Fibroblast of skin of left quadriceps (primary cell): Measurements from ENCODE around the gene DHX40.
"Not testable (repeated sequence)": the region's sequence is repeated elsewhere in the genome, so short reads cannot be mapped to it uniquely, and the experiment has no call there.

Source experiments
- DNase-seq, 2 experiments: peaks; one replicate each; pipeline ENCODE4 v3.0.0-alpha.2; 2013; ENCODE audit warnings: low read depth in 2 of 2

The DHX40 gene

DNA sequence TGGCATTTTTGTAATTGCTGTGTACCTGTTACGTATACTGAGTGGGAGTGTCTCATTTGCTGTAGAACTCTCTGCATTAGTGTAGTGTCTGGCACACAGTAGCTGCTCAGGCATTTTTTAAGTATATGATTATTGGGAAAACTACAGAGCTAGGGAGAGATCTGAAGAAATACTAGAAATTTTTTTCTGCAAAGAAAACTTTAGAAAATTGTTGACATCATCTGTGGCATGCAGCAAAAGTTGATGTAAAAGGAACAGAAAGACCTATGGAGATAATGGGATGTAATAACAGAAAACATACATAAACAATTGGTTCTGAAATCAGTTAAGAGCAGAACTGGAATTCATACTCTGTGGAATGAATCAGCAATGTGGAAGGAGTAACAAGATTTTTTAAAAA is 65.9 kb downstream of the DHX40 start:
- no peak for DNase-seq

GRCh38 chr17:59632398-59632797 is 67.0 kb downstream of the DHX40 start:
- no peak for DNase-seq

GRCh38 chr17:59633658-59634359 is 68.4 kb downstream of the DHX40 start:
- no peak for DNase-seq

DNA sequence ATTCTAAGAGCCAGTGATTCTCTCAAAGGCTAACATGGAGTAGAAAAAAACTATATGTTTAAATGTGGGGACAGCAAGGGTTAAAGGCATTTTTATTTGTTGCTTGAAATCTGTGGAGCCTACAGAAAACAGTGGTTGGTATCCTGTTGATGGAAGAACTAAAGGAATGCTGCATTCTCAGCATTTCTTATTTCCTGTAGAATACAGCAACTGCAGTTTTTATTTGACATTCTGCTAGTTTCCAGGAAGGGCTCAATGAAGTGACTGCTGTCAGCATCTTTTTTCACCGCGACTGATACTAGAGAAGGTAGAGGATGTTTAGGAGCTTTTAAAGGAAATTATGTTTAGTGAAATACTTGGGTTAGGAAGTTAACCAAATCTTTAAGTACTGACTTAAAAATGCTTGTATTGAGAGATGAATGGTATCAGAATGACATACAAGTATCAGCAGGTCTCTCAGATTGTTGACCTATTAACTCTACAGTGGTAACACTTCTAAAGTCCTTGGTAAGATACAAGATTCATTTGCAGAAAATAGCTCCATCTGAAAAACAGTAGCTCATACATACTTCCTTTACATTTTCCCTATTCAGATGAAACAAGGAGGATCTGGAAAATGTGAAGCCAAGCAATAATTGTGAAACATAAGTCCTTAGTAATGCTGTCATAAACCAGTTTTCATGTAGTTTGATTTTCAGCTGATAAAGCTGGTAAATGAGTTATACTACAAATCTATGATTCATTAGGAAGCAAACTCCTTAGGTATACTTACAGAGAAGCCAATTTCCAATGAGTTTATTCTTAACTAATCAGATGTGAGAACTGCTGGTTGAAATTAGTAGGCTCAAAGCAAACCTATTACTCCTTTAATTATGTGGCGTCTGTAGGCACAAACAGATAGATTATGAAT is 69.5 kb downstream of the DHX40 start:
- no peak for DNase-seq

- DNase-seq, result no peak
Measured at GRCh38 chr17:59637611-59638310, 72.4 kb downstream of the DHX40 start.

DNA sequence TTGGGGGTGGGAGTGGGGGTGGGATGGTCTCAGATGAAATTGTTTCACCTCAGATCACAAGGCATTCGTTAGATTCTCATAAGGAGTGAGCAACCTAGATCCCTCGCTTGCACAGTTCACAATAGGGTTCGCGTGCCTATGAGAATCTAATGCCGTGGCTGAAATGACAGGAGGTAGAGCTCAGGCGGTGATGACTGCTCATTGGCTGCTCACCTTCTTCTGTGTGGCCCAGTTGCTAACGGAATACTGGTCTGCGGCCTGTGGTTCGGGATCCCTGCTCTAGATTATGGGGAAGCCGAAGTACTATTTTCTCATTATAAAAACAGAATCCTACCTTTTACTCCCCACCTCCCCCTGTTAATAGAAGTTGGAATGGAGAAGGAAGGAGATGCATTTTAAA is 73.1 kb downstream of the DHX40 start:
- no peak for DNase-seq

DNA sequence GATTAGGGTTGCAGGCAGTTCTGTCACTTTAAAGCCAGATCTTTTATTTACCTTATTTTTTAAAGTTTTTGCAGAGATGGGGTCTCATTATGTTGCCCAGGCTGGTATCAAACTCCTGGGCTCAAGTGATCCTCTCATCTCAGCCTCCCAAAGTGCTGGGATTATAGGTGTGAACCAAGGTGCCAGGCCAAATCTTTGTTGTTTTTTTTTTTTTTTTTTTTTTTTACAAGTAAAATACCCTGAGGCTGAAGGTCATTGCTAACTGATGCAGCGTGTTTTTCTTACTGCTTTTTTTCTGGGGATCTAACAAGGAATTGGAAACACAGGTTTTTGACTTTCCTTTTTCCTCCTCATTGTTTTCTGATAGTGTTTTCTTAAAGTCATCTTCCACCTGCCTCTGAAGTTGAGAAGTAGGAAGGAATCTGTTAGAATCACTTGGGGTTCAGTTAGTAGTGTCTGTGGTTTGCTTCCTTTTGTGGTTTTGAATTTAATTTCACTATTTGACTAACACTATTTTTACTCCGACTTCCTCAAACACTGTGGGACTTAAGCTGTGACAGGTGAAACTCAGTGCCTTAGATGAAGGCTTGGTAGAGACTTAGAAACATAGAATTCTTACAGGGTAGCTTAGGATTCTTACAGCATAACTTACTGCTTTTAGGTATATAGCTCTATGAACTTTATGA is 76.5 kb downstream of the DHX40 start:
- DNase-seq, result no peak

GRCh38 chr17:59642565-59642964 is 77.2 kb downstream of the DHX40 start:
- DNase-seq, result no peak

DNA sequence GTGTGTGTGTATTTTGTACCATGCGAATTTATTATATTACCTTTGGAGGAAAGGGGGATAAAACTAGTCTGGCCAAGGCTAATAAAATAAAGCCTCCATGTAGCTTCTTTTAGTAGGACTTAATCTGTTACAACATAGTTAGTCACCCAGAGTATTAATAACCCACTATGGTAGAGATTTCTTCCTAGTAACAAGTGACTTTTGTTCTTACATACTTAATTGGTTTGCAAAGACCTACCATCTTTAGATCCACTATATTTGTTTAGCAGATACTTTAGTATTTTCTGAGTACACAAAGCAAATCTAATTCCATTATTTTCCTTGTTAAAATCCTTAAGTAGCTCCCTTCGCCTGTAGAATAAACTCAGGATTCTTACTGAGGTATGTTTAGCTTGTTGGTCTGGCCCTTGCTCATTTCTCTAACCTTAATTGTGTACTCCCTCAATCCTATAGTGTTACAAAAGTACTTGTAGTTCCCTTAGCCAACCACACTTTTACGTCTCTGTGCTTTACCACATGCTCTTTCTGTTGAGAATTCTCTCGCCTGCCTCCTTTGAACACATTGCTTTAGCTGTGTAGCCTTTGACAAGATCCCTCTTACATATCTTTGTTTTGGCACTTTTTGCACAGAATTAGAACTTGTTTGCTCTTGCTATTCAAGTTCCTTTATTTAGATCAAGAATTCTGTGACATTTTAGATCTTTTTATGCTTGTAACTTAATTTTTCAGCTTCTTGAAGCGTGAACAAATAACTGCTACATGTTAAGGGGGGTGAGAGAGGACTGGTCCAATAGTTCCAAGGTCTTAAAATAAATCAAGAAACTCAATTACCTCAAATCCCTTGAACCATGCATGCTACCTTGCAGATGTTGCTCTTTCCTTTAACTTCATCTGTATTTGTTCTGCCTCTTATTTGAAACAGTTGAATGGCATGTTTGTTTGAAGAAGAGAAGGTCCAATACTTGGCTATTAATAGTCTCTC is 78.0 kb downstream of the DHX40 start:
- DNase-seq, result no peak

GRCh38 chr17:59647288-59647687 is 81.9 kb downstream of the DHX40 start:
- no peak for DNase-seq

DNA sequence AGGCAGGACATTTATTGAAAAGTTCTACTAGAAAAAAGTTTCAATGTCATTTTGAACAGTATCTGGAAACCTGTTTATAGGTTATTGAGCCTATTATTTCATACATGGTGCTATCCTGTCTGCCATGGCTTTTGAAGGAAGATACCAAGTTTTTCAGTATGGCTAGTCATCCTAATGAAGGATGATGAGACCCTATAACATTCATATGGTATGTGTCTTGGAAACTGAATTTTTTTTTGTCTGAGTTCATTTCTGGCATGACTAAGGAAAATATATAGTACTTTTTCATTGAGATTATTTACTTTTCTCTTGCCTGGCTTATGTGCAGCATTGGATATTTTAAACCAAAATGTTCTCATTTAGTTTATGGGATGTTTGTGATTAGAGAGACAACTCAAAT is 84.5 kb downstream of the DHX40 start:
- DNase-seq, result no peak

DNA sequence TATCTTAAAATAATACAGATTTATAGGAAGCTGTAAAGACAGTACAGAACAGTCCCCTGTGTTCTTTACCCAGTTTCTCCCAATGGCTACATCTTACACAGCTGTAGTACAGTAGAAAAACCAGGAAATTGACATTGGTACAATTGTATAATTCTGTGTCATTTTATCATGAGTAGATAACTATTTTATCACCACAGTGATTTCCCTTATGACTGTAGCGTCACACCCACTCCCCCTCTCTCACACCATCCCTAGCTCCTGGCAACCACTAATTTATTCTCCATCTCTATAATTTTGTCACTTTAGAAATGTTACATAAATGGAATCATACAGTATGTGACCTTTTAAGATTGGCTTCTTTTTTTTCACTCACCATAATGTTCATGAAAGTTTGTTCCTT is 85.2 kb downstream of the DHX40 start:
- DNase-seq, result no peak

DNA sequence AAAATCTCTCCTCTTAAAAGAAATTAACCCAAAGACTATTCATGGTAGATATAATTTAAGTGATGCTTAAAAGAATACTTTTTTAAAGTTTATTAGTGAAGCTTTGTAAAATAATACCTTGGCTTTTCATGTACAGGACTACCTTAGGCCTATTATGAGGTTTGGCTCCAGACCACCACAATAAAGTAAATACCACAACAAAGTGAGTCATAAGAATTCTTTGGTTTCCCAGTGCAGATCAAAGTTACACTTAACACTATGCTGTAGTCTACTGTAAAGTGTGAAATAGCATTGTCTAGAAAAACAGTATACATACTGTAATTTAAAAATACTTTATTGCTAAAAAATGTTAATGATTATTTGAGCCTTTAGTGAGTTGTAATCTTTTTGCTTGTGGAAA is 85.9 kb downstream of the DHX40 start:
- no peak for DNase-seq

- DNase-seq, result no peak
Measured at GRCh38 chr17:59652119-59652518, 86.7 kb downstream of the DHX40 start.

GRCh38 chr17:59656624-59657023 is 91.2 kb downstream of the DHX40 start:
- not testable (repeated sequence) for DNase-seq
